Upper lobe of left lung (tissue), 6 donors: ENCODE data around the gene PREB. TPM values are rescaled to one million over a fixed set of nuclear protein-coding genes. Genes with fewer than 3 reads are reported as not detected.
A peak's percentile ranks its signal among the peaks of the same experiment; 100 is the strongest.

Source experiments
- ATAC-seq, 2 donors: fragments of 200-7000 bp; cut with Tn5 transposase; one replicate each; pipeline ENCODE4 v1.9.1; 2022; ENCODE audit warnings: mild to moderate bottlenecking in 2 of 2, moderate library complexity in 2 of 2; ENCODE audit not compliant: low FRiP score in 2 of 2
- DNase-seq, 2 donors: peaks; one replicate each; pipeline ENCODE4 v3.0.0-alpha.2; 2019 to 2020
- H3K27ac ChIP-seq, 4 donors: fragments of 200-600 bp; sonication (generic); one replicate each; pipeline ENCODE4 v1.5.1; 2016 to 2019
- H3K27me3 ChIP-seq, 4 donors: fragments of 200-600 bp; sonication (generic); one replicate each; pipeline ENCODE4 v1.5.1; 2017 to 2019
- H3K36me3 ChIP-seq, 4 donors: fragments of 200-600 bp; sonication (generic); one replicate each; pipeline ENCODE4 v1.5.1; 2016 to 2019
- H3K4me1 ChIP-seq, 4 donors: fragments of 200-600 bp; sonication (generic); one replicate each; pipeline ENCODE4 v1.5.1; 2018 to 2019
- H3K4me3 ChIP-seq, 4 donors: fragments of 200-600 bp; sonication (generic); one replicate each; pipeline ENCODE4 v1.5.1; 2017 to 2019; ENCODE audit warnings: mild to moderate bottlenecking in 2 of 4, moderate library complexity in 1 of 4
- H3K9me3 ChIP-seq, 4 donors: fragments of 200-600 bp; sonication (generic); one replicate each; pipeline ENCODE4 v1.5.1; 2018 to 2019
- EP300 ChIP-seq, 4 donors: sonication (generic); formaldehyde crosslinking; IDR thresholded peaks; one replicate each; pipeline ENCODE4 v1.5.1; 2017; ENCODE audit warnings: antibody characterized with exemption in 4 of 4, control low read depth in 2 of 4
- POLR2A ChIP-seq, 4 donors: fragments of 450-650 bp; IDR thresholded peaks; one replicate each; pipeline ENCODE4 v1.5.1; 2016 to 2017; ENCODE audit warnings: antibody characterized with exemption in 4 of 4, mild to moderate bottlenecking in 2 of 4
- POLR2AphosphoS5 ChIP-seq, 2 donors: sonication (generic); formaldehyde crosslinking; IDR thresholded peaks; one replicate each; pipeline ENCODE4 v1.5.1; 2017; ENCODE audit warnings: antibody characterized with exemption in 2 of 2
- WGBS, 2 donors: methylation state at CpG; one replicate each; pipeline ENCODE4 v1.1.5; 2017 to 2018; 5-methylcytosine and 5-hydroxymethylcytosine counted together
- total RNA-seq, 6 donors: library from RNA; depleted of rRNA in 4 of 6; stranded (reverse); fragments of >200 nt in 4 of 6; gene quantifications; one replicate each; pipeline versions ENCODE4 v1.1.0 to v1.2.1, GENCODE V29; 2016 to 2021
- TF ChIP-seq, protein P1 (sequence below), 6 experiments: fragments of 450-650 bp in 4 of 6; fragments of 200-600 bp in 2 of 6; sonication (generic) in 2 of 6; IDR thresholded peaks; one replicate each; pipeline ENCODE4 v1.5.1; 2016 to 2019; ENCODE audit warnings: antibody characterized with exemption in 6 of 6
- donor health status: DM: no; HTN: no; CAD: no; lungs with moderate emphysema.
- donor health status: DM: no; HTN: yes; CAD: no; lungs with severe emphysema.

Gene PREB
- total RNA-seq, 6 donors from 2014 or later: 45.7 to 102 (median 66.0) TPM

DNA sequence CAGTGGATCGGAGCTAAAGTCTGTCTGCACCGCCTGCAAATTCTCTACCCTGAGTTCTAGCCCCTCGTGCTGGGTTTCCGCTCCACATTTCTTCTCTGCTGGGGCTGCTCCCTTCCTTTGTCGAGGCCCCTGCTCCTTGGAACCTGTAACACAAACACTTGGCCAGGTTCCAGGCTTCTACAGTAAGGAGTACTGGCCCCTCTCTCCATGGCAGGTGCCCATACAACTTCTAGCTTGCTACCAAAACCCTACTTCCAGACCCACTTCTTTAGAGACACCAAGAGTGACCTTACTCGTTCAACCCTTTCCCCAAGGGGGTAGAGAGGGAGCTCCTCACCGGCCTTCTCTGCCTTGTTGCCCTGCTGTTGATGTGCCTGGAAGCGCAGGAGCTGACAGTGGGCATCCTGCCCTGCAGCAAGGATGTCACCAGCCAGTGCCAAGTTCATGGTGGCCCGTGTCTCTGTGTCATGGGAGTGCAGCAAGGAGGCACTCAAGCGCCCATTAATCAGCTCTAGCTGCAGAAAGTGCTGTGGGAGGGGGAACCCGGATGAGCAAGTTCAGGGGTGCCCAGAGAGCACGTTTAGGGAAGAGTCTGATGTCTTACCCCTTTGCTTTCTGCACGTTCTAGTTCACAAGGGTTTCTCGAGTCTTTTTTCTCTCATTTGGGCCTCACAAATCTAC, 1.1 kb downstream of the PREB start:
- no peak for ATAC-seq
- Histone ChIP-seq H3K9me3 (no peaks in the 10 kb centered on the region), H3K4me1 (peaks cover 9 to 22% (median 13%) of the 10 kb centered on the region in 4 donors), H3K36me3 (peaks cover 0 to 36% (median 28%) of the 10 kb centered on the region in 4 donors), H3K4me3 (peak overlapping the region; percentile 86 to 100 (median 92)), H3K27ac (peak overlapping the region in 3 of 4 donors; percentile 85 to 96 (median 93)), H3K27me3 (no peaks in the 10 kb centered on the region)
- 44 to 46% methylated on average over 10 to 14 of the region's 14 CpGs for WGBS, 2 donors
- TF ChIP-seq, protein P1, sequence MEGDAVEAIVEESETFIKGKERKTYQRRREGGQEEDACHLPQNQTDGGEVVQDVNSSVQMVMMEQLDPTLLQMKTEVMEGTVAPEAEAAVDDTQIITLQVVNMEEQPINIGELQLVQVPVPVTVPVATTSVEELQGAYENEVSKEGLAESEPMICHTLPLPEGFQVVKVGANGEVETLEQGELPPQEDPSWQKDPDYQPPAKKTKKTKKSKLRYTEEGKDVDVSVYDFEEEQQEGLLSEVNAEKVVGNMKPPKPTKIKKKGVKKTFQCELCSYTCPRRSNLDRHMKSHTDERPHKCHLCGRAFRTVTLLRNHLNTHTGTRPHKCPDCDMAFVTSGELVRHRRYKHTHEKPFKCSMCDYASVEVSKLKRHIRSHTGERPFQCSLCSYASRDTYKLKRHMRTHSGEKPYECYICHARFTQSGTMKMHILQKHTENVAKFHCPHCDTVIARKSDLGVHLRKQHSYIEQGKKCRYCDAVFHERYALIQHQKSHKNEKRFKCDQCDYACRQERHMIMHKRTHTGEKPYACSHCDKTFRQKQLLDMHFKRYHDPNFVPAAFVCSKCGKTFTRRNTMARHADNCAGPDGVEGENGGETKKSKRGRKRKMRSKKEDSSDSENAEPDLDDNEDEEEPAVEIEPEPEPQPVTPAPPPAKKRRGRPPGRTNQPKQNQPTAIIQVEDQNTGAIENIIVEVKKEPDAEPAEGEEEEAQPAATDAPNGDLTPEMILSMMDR (IDR thresholded peaks at IDR 0.05): no peak
- no peak for TF ChIP-seq POLR2AphosphoS5 (IDR thresholded peaks at IDR 0.05)
- DNase-seq: no peak

DNA sequence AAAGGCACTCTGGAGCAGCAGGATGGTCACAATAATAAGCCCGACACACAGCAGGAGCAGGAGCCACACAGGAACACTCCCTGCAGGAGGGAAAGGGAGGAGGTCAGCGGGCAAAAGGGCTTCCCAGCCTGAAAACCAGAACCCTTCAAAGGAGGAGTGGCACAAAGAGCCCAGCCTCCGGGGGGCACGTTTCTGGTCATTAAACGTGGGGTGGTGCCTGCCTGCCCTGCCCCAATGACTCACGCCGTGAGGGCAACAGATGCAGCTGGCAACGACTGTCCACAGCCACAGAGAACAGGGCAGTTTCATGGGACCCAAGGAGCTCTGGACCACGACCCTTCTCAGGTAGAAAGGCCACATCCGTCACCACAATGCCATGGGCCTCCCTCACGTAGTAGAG, 3.0 kb downstream of the PREB start:
- TF ChIP-seq POLR2AphosphoS5 (IDR thresholded peaks at IDR 0.05): no peak
- no peak for TF ChIP-seq POLR2A (IDR thresholded peaks at IDR 0.05)
- no peak for TF ChIP-seq EP300 (IDR thresholded peaks at IDR 0.05)
- TF ChIP-seq, protein P1 (IDR thresholded peaks at IDR 0.05): no peak
- ATAC-seq: no peak

DNA sequence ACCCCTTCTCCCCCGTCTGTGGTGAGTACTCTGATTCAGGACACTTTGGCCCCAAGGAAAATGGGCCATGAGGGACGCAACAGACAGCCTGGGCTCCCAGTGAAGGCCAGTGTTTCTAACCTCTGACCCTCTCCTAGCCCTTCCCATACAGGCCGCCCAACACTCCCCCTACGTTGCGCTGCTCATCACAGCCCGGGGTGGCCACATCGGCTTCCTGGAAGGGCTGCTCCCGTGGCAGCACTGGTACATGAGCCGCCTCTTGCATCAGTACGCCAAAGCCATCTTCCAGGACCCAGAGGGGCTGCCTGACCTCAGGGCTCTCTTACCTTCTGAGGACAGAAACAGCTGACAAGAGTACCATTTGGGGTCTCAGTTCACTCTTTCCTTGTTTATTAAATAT, 4.0 kb downstream of the PREB start:
- DNase-seq (no peak), ATAC-seq (no peak)
- H3K4me3 ChIP-seq: no peak overlapping the region
- peaks cover 9 to 22% (median 13%) of the 10 kb centered on the region in 4 donors for H3K4me1 ChIP-seq
- no peaks in the 10 kb centered on the region for H3K9me3 ChIP-seq
- H3K27ac ChIP-seq: no peak overlapping the region
- H3K36me3 ChIP-seq: peaks cover 0 to 36% (median 28%) of the 10 kb centered on the region in 4 donors
- TF ChIP-seq POLR2A (IDR thresholded peaks at IDR 0.05): no peak
- TF ChIP-seq EP300 (IDR thresholded peaks at IDR 0.05): no peak
- TF ChIP-seq, protein P1 (IDR thresholded peaks at IDR 0.05): no peak
- TF ChIP-seq POLR2AphosphoS5 (IDR thresholded peaks at IDR 0.05): no peak
- no peaks in the 10 kb centered on the region for H3K27me3 ChIP-seq
- 91 to 93% methylated on average over 10 of the region's 10 CpGs for WGBS, 2 donors

More for the DNA sequence above, 3.0 kb downstream of the PREB start:
- Histone ChIP-seq H3K4me1 (peaks cover 9 to 22% (median 13%) of the 10 kb centered on the region in 4 donors), H3K36me3 (peaks cover 0 to 36% (median 28%) of the 10 kb centered on the region in 4 donors), H3K9me3 (no peaks in the 10 kb centered on the region), H3K27ac (no peak overlapping the region), H3K4me3 (no peak overlapping the region), H3K27me3 (no peaks in the 10 kb centered on the region)
- WGBS, 2 donors: 86 to 94% methylated on average over 4 to 9 of the region's 11 CpGs
- DNase-seq: no peak

DNA sequence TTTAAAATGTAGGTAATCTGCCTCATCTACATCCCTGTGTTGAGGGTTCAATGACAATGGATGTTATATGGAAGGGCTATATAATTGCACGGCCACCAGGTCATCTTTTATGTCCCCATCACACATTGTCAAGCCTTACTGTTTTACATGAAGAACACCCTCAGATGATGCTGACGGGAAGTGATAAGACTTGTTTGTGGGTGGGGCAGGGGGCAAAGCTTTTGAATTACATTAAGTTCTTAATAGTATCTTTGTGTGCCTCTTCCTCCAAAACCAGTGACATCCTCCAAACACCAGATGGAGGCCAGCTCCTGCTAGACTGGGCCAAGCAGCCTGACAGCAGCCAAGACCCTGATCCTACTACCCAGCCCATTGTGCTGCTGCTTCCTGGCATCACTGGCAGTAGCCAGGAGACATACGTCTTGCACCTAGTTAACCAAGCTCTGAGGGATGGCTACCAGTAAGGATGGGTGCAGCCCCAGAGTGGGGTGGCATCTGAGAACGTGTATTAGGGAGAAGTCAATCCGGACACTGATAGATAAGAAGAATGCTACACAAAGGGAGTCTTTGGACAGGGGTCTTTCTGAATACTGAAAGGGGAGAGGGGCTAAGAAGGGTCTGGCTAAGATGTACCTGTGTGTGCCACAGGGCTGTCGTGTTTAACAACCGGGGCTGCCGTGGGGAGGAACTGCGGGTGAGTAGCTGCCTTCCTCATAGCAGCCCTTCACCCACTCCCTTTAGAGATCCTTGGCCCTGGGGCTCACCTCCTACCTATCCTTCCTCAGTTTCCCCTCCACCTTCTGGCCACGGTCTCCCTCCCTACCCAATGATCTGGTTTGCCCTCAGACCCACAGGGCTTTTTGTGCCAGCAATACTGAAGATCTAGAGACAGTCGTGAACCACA, 5.5 kb downstream of the PREB start:
- TF ChIP-seq POLR2A (IDR thresholded peaks at IDR 0.05) (no peak), EP300 (IDR thresholded peaks at IDR 0.05) (no peak), POLR2AphosphoS5 (IDR thresholded peaks at IDR 0.05) (no peak)
- TF ChIP-seq, protein P1 (IDR thresholded peaks at IDR 0.05): no peak
- no peaks in the 10 kb centered on the region for H3K27me3 ChIP-seq
- DNase-seq: no peak
- no peak for ATAC-seq
- no peak overlapping the region for H3K27ac ChIP-seq
- peaks cover 9 to 23% (median 14%) of the 10 kb centered on the region in 4 donors for H3K4me1 ChIP-seq
- no peaks in the 10 kb centered on the region for H3K9me3 ChIP-seq
- H3K4me3 ChIP-seq: no peak overlapping the region
- peaks cover 0 to 36% (median 28%) of the 10 kb centered on the region in 4 donors for H3K36me3 ChIP-seq
- WGBS, 2 donors: 76 to 78% methylated on average over 11 of the region's 11 CpGs
